ENCODE data around the gene STOML1. TPM values are rescaled to one million over a fixed set of nuclear protein-coding genes. Genes with fewer than 3 reads are reported as not detected.

The STOML1 gene
- total RNA-seq, 1 donor from 2014 or later: 14.1 TPM

DNA sequence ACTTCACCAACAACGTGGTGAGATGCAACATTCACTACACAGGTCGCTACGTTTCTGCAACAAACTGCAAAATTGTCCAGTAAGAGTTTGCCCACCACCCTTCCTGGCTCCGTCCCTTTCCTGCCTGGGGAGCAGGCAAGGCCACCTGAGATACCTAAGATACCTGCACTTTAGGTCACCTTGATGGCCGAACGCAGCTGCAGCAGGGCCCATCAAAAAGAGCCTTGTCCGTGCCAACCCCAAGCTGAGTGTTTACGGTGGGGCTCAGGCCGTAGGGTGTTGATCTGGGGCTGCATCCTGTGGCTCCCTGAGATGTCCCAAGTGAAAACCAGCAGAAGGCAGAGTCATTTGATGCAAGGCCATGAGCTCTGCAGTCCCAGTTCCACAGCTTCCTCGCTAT lies 42.6 kb downstream of the STOML1 start:
- Histone ChIP-seq H3K9me3 (ENCODE audit: control insufficient read depth in 3 of 3, low read length in 3 of 3) (no peaks in the 10 kb centered on the region), H3K4me1 (ENCODE audit: control insufficient read depth in 3 of 3, insufficient read depth in 3 of 3, low read length in 3 of 3) (peaks cover 28 to 32% (median 30%) of the 10 kb centered on the region in 3 donors), H3K27me3 (ENCODE audit: control insufficient read depth in 3 of 3, insufficient read depth in 3 of 3, low read length in 3 of 3) (no peaks in the 10 kb centered on the region), H3K27ac (ENCODE audit: low read depth, low read length) (no peak overlapping the region), H3K9ac (ENCODE audit: low read depth in 1 of 3, low read length in 3 of 3) (no peak overlapping the region), H3K4me3 (ENCODE audit: low read length in 3 of 3) (no peak overlapping the region), H3K36me3 (ENCODE audit: control insufficient read depth in 3 of 3, insufficient read depth in 3 of 3, low read length in 3 of 3) (peaks cover 2 to 22% (median 10%) of the 10 kb centered on the region in 3 donors)

DNA sequence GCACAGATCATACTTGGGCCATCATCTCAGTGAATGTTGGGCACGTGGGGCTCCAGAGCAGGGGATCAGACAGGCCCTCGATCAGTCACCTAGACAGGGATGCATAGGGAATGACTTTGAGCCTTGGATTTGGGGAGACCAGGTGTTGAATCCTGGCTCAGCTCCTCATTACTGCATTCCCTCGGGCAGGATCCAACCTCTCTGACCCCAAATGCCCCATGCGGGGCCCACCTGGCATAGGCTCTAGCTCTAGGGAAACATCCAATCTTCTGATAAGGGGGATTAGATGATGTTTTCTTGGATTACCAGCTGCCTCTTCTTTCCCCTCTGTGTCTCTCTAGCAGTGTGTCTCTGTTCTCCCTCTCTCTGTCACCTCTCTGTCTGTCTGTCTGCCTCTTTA lies 43.1 kb downstream of the STOML1 start:
- no peaks in the 10 kb centered on the region for H3K27me3 ChIP-seq (ENCODE audit: control insufficient read depth in 3 of 3, insufficient read depth in 3 of 3, low read length in 3 of 3)
- H3K9ac ChIP-seq (ENCODE audit: low read depth in 1 of 3, low read length in 3 of 3): no peak overlapping the region
- no peaks in the 10 kb centered on the region for H3K9me3 ChIP-seq (ENCODE audit: control insufficient read depth in 3 of 3, low read length in 3 of 3)
- no peak overlapping the region for H3K4me3 ChIP-seq (ENCODE audit: low read length in 3 of 3)
- H3K27ac ChIP-seq (ENCODE audit: low read depth, low read length): no peak overlapping the region
- H3K36me3 ChIP-seq (ENCODE audit: control insufficient read depth in 3 of 3, insufficient read depth in 3 of 3, low read length in 3 of 3): peaks cover 2 to 22% (median 10%) of the 10 kb centered on the region in 3 donors
- peaks cover 28 to 32% (median 30%) of the 10 kb centered on the region in 3 donors for H3K4me1 ChIP-seq (ENCODE audit: control insufficient read depth in 3 of 3, insufficient read depth in 3 of 3, low read length in 3 of 3)

DNA sequence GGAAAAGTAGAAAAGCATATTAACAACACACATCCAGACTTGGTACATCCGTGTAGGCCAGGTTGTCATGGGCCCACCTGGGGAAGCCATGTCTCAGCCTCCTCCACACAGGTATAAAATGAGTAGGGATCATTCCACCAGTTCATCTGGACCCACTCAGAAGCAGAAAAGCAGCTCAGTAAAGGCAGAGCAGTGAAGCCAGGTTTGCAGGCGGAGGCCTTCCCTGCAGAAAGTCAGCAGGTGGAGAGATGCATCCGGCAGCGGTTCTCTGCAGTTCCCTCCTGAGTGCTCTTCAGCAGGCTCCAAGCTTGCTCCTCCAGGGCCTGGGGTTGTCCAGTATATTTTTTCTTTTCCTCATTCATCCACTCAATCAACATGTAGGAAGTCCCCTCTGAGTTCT lies 43.7 kb downstream of the STOML1 start:
- Histone ChIP-seq H3K9me3 (ENCODE audit: control insufficient read depth in 3 of 3, low read length in 3 of 3) (no peaks in the 10 kb centered on the region), H3K4me3 (ENCODE audit: low read length in 3 of 3) (no peak overlapping the region), H3K27ac (ENCODE audit: low read depth, low read length) (no peak overlapping the region), H3K9ac (ENCODE audit: low read depth in 1 of 3, low read length in 3 of 3) (no peak overlapping the region), H3K27me3 (ENCODE audit: control insufficient read depth in 3 of 3, insufficient read depth in 3 of 3, low read length in 3 of 3) (no peaks in the 10 kb centered on the region), H3K4me1 (ENCODE audit: control insufficient read depth in 3 of 3, insufficient read depth in 3 of 3, low read length in 3 of 3) (peaks cover 25 to 30% (median 29%) of the 10 kb centered on the region in 3 donors), H3K36me3 (ENCODE audit: control insufficient read depth in 3 of 3, insufficient read depth in 3 of 3, low read length in 3 of 3) (peaks cover 2 to 22% (median 10%) of the 10 kb centered on the region in 3 donors)

DNA sequence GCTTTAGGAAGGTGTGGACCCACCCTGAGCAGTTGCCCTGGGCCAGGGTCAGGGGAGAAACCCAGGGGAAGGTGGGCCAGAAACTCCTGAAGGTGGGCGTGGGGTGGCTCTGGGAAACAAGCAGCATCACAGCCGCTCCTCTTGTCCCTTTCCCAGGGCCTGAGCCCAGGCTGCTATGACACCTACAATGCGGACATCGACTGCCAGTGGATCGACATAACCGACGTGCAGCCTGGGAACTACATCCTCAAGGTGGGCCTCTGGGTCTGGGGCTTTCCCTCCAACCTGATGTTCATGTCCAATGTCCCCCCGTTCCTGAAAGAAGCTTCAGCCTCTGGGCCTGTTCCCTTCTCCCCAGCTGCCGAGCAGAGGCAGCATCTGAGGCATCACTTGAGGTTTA lies 44.4 kb downstream of the STOML1 start:
- Histone ChIP-seq H3K9ac (ENCODE audit: low read depth in 1 of 3, low read length in 3 of 3) (peak overlapping the region in 1 of 3 donors; percentile 8), H3K27me3 (ENCODE audit: control insufficient read depth in 3 of 3, insufficient read depth in 3 of 3, low read length in 3 of 3) (no peaks in the 10 kb centered on the region), H3K27ac (ENCODE audit: low read depth, low read length) (no peak overlapping the region), H3K4me1 (ENCODE audit: control insufficient read depth in 3 of 3, insufficient read depth in 3 of 3, low read length in 3 of 3) (peaks cover 18 to 23% (median 23%) of the 10 kb centered on the region in 3 donors), H3K9me3 (ENCODE audit: control insufficient read depth in 3 of 3, low read length in 3 of 3) (no peaks in the 10 kb centered on the region), H3K4me3 (ENCODE audit: low read length in 3 of 3) (no peak overlapping the region), H3K36me3 (ENCODE audit: control insufficient read depth in 3 of 3, insufficient read depth in 3 of 3, low read length in 3 of 3) (peaks cover 2 to 22% (median 10%) of the 10 kb centered on the region in 3 donors)

GRCh38 chr15:73946795-73947370 lies 45.2 kb downstream of the STOML1 start:
- H3K9ac ChIP-seq (ENCODE audit: low read depth in 1 of 3, low read length in 3 of 3): no peak overlapping the region
- H3K36me3 ChIP-seq (ENCODE audit: control insufficient read depth in 3 of 3, insufficient read depth in 3 of 3, low read length in 3 of 3): peaks cover 2 to 20% (median 10%) of the 10 kb centered on the region in 3 donors
- H3K27me3 ChIP-seq (ENCODE audit: control insufficient read depth in 3 of 3, insufficient read depth in 3 of 3, low read length in 3 of 3): no peaks in the 10 kb centered on the region
- H3K9me3 ChIP-seq (ENCODE audit: control insufficient read depth in 3 of 3, low read length in 3 of 3): no peaks in the 10 kb centered on the region
- no peak overlapping the region for H3K27ac ChIP-seq (ENCODE audit: low read depth, low read length)
- H3K4me3 ChIP-seq (ENCODE audit: low read length in 3 of 3): no peak overlapping the region
- peaks cover 11 to 17% (median 15%) of the 10 kb centered on the region in 3 donors for H3K4me1 ChIP-seq (ENCODE audit: control insufficient read depth in 3 of 3, insufficient read depth in 3 of 3, low read length in 3 of 3)

DNA sequence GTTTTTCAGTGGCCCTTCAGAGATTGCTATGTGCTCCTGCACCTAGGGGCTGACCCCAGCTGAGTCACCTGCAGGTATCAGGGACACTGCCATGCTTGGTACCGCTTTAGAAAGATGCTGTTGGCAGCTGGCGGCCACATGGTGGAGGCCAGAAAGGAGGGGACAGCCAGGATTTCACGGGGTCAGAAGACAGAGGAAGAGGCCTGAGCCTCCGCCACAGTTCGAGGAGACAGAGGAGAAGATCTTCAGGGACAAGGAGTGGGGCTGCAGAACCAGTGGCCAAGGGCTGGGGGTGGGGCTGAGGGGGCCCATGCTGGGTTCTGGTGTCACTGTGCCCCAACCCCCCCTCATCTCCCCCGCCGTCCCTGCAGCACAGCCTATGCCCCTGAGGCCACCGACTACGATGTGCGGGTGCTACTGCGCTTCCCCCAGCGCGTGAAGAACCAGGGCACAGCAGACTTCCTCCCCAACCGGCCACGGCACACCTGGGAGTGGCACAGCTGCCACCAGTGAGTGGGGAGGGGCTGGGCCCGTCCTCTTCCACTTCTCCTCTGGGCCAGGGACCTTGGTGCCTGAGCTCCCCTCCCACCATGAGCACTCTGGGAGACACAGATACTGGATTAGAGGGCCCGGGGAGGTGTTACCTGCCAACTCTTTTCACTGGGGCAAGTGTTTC lies 45.9 kb downstream of the STOML1 start:
- Histone ChIP-seq H3K27me3 (ENCODE audit: control insufficient read depth in 3 of 3, insufficient read depth in 3 of 3, low read length in 3 of 3) (no peaks in the 10 kb centered on the region), H3K27ac (ENCODE audit: low read depth, low read length) (no peak overlapping the region), H3K9ac (ENCODE audit: low read depth in 1 of 3, low read length in 3 of 3) (no peak overlapping the region), H3K36me3 (ENCODE audit: control insufficient read depth in 3 of 3, insufficient read depth in 3 of 3, low read length in 3 of 3) (peaks cover 2 to 20% (median 10%) of the 10 kb centered on the region in 3 donors), H3K4me3 (ENCODE audit: low read length in 3 of 3) (no peak overlapping the region), H3K4me1 (ENCODE audit: control insufficient read depth in 3 of 3, insufficient read depth in 3 of 3, low read length in 3 of 3) (peaks cover 4 to 12% (median 10%) of the 10 kb centered on the region in 3 donors), H3K9me3 (ENCODE audit: control insufficient read depth in 3 of 3, low read length in 3 of 3) (no peaks in the 10 kb centered on the region)

- H3K4me3 ChIP-seq (ENCODE audit: low read length in 3 of 3): no peak overlapping the region
- H3K9me3 ChIP-seq (ENCODE audit: control insufficient read depth in 3 of 3, low read length in 3 of 3): no peaks in the 10 kb centered on the region
- H3K4me1 ChIP-seq (ENCODE audit: control insufficient read depth in 3 of 3, insufficient read depth in 3 of 3, low read length in 3 of 3): peaks cover 4 to 11% (median 10%) of the 10 kb centered on the region in 3 donors
- no peak overlapping the region for H3K9ac ChIP-seq (ENCODE audit: low read depth in 1 of 3, low read length in 3 of 3)
- no peaks in the 10 kb centered on the region for H3K27me3 ChIP-seq (ENCODE audit: control insufficient read depth in 3 of 3, insufficient read depth in 3 of 3, low read length in 3 of 3)
- H3K36me3 ChIP-seq (ENCODE audit: control insufficient read depth in 3 of 3, insufficient read depth in 3 of 3, low read length in 3 of 3): peaks cover 2 to 20% (median 10%) of the 10 kb centered on the region in 3 donors
- no peak overlapping the region for H3K27ac ChIP-seq (ENCODE audit: low read depth, low read length)
These were observed 47.0 kb downstream of the STOML1 start for GRCh38 chr15:73945130-73945508.

GRCh38 chr15:73944161-73945129 lies 47.6 kb downstream of the STOML1 start:
- H3K9me3 ChIP-seq (ENCODE audit: control insufficient read depth in 3 of 3, low read length in 3 of 3): no peaks in the 10 kb centered on the region
- peaks cover 4 to 15% (median 10%) of the 10 kb centered on the region in 3 donors for H3K4me1 ChIP-seq (ENCODE audit: control insufficient read depth in 3 of 3, insufficient read depth in 3 of 3, low read length in 3 of 3)
- no peaks in the 10 kb centered on the region for H3K27me3 ChIP-seq (ENCODE audit: control insufficient read depth in 3 of 3, insufficient read depth in 3 of 3, low read length in 3 of 3)
- H3K9ac ChIP-seq (ENCODE audit: low read depth in 1 of 3, low read length in 3 of 3): no peak overlapping the region
- no peak overlapping the region for H3K4me3 ChIP-seq (ENCODE audit: low read length in 3 of 3)
- H3K27ac ChIP-seq (ENCODE audit: low read depth, low read length): peak overlapping the region; percentile 62
- H3K36me3 ChIP-seq (ENCODE audit: control insufficient read depth in 3 of 3, insufficient read depth in 3 of 3, low read length in 3 of 3): peaks cover 2 to 16% (median 10%) of the 10 kb centered on the region in 3 donors

DNA sequence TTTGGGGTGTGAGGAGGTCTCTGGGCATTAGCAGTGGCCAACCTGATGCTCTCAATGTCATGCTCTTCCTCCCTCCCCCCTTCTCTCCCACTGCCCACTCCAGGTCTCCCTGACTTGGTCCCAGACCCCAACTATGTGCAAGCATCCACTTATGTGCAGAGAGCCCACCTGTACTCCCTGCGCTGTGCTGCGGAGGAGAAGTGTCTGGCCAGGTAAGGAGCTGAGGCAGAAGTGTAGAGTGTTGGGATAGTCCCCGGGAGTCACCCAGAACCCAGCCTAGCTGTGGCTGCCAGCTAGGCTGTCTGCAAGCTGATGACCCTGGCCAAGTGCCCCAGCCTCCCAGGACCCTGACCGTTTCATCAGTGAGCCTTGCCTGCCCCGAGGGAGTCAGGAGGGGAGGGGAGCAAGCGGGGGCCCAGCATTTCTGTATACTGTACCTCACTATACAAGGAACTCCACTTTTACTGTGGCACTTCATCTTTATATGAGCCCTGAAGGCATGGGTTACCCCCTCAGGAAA lies 49.3 kb downstream of the STOML1 start:
- Histone ChIP-seq H3K9ac (ENCODE audit: low read depth in 1 of 3, low read length in 3 of 3) (no peak overlapping the region), H3K36me3 (ENCODE audit: control insufficient read depth in 3 of 3, insufficient read depth in 3 of 3, low read length in 3 of 3) (peaks cover 2 to 9% (median 5%) of the 10 kb centered on the region in 3 donors), H3K9me3 (ENCODE audit: control insufficient read depth in 3 of 3, low read length in 3 of 3) (no peaks in the 10 kb centered on the region), H3K4me1 (ENCODE audit: control insufficient read depth in 3 of 3, insufficient read depth in 3 of 3, low read length in 3 of 3) (peaks cover 4 to 19% (median 10%) of the 10 kb centered on the region in 3 donors), H3K27me3 (ENCODE audit: control insufficient read depth in 3 of 3, insufficient read depth in 3 of 3, low read length in 3 of 3) (no peaks in the 10 kb centered on the region), H3K27ac (ENCODE audit: low read depth, low read length) (no peak overlapping the region), H3K4me3 (ENCODE audit: low read length in 3 of 3) (no peak overlapping the region)
